ENCODE measurements around the gene DHRS7B.

The DHRS7B gene

GRCh38 chr17:21164620-21165019, 37.9 kb downstream of the DHRS7B start:
- DNase-seq (ENCODE audit: low spot score): no peak
- in situ Hi-C loops (cut with MboI; ENCODE audit: low pct_unique_long_range_greater_than_20kb, low sequenced_read_pairs, unreplicated experiment): no loop called here
- TF ChIP-seq CTCF (IDR thresholded peaks at IDR 0.05; ENCODE audit: extremely low read depth, insufficient read depth, missing control alignments): no peak

GRCh38 chr17:21165922-21166594, 39.3 kb downstream of the DHRS7B start:
- no peak for TF ChIP-seq CTCF (IDR thresholded peaks at IDR 0.05; ENCODE audit: extremely low read depth, insufficient read depth, missing control alignments)
- in situ Hi-C loops (cut with MboI; ENCODE audit: low pct_unique_long_range_greater_than_20kb, low sequenced_read_pairs, unreplicated experiment): no loop called here
- DNase-seq (ENCODE audit: low spot score): no peak

- no peak for DNase-seq (ENCODE audit: low spot score)
- in situ Hi-C loops (cut with MboI; ENCODE audit: low pct_unique_long_range_greater_than_20kb, low sequenced_read_pairs, unreplicated experiment): no loop called here
- TF ChIP-seq CTCF (IDR thresholded peaks at IDR 0.05; ENCODE audit: extremely low read depth, insufficient read depth, missing control alignments): no peak
Measured at GRCh38 chr17:21166595-21167210, 39.9 kb downstream of the DHRS7B start.

GRCh38 chr17:21167303-21167702, 40.5 kb downstream of the DHRS7B start:
- no peak for TF ChIP-seq CTCF (IDR thresholded peaks at IDR 0.05; ENCODE audit: extremely low read depth, insufficient read depth, missing control alignments)
- DNase-seq (ENCODE audit: low spot score): no peak
- in situ Hi-C loops (cut with MboI; ENCODE audit: low pct_unique_long_range_greater_than_20kb, low sequenced_read_pairs, unreplicated experiment): no loop called here

GRCh38 chr17:21168555-21168865, 41.7 kb downstream of the DHRS7B start:
- no peak for DNase-seq (ENCODE audit: low spot score)
- no peak for TF ChIP-seq CTCF (IDR thresholded peaks at IDR 0.05; ENCODE audit: extremely low read depth, insufficient read depth, missing control alignments)
- in situ Hi-C loops (cut with MboI; ENCODE audit: low pct_unique_long_range_greater_than_20kb, low sequenced_read_pairs, unreplicated experiment): no loop called here

GRCh38 chr17:21169496-21169895, 42.7 kb downstream of the DHRS7B start:
- no peak for DNase-seq (ENCODE audit: low spot score)
- in situ Hi-C loops (cut with MboI; ENCODE audit: low pct_unique_long_range_greater_than_20kb, low sequenced_read_pairs, unreplicated experiment): no loop called here
- no peak for TF ChIP-seq CTCF (IDR thresholded peaks at IDR 0.05; ENCODE audit: extremely low read depth, insufficient read depth, missing control alignments)
